B cell (primary cell): ENCODE results near the gene ARHGAP33. TPM values are rescaled to one million over a fixed set of nuclear protein-coding genes. Genes with fewer than 3 reads are reported as not detected.

Experiments
- ATAC-seq: fragments of 200-7000 bp; cut with Tn5 transposase; one replicate; pipeline ENCODE4 v1.10.0; 2021; ENCODE audit warnings: low read depth, mild to moderate bottlenecking, moderate number of reproducible peaks, moderate library complexity
- CTCF ChIA-PET: fragments of 350-600 bp; sonication (Branson Sonifier 250); formaldehyde crosslinking; loops from one replicate; lab custom pipeline; 2021; ENCODE audit warnings: antibody characterized with exemption, inconsistent platforms; lab: Charles Lee
- POLR2A ChIA-PET: fragments of 350-600 bp; sonication (Branson Sonifier 250); formaldehyde crosslinking; loops from one replicate; lab custom pipeline; 2021; ENCODE audit warnings: antibody characterized with exemption; lab: Charles Lee
- DNase-seq: peaks from one replicate; pipeline ENCODE4 v3.0.0; 2013
- H2AFZ ChIP-seq: 2 replicates; pipeline ENCODE4 v1.6.1; 2012; ENCODE audit warnings: mild to moderate bottlenecking, low read depth, low read length; ENCODE audit not compliant: insufficient read depth, poor library complexity, severe bottlenecking
- H3K27ac ChIP-seq, 2 donors: 1 replicate in 1 of 2; 2 replicates in 1 of 2; pipeline ENCODE4 v1.5.1; 2012 to 2013; ENCODE audit warnings: low read length in 2 of 2, mild to moderate bottlenecking in 2 of 2, moderate library complexity in 1 of 2
- H3K27me3 ChIP-seq, 4 experiments: fragments of 200-600 bp in 1 of 4; sonication (generic) in 1 of 4; replicated peaks in 1 of 4; 1 replicate in 2 of 4; 2 replicates in 2 of 4; pipeline versions ENCODE4 v1.6.1 to v1.7.0; 2013 to 2016; ENCODE audit warnings: low read length in 3 of 4, mild to moderate bottlenecking in 2 of 4, mixed read lengths in 1 of 4, moderate library complexity in 1 of 4; ENCODE audit not compliant: insufficient read depth in 4 of 4, control insufficient read depth in 3 of 4; ENCODE audit errors: control extremely low read depth in 1 of 4
- H3K36me3 ChIP-seq, 2 experiments: replicated peaks in 1 of 2; 1 replicate in 1 of 2; 2 replicates in 1 of 2; pipeline versions ENCODE4 v1.6.1 to v1.7.1; 2013; ENCODE audit warnings: low read length in 1 of 2; ENCODE audit not compliant: insufficient read depth in 2 of 2, control insufficient read depth in 1 of 2; ENCODE audit errors: control extremely low read depth in 1 of 2, extremely low read depth in 1 of 2
- H3K4me1 ChIP-seq, 2 donors: fragments of 200-600 bp in 1 of 2; sonication (generic) in 1 of 2; 1 replicate in 1 of 2; 2 replicates in 1 of 2; pipeline versions ENCODE4 v1.5.1 to v1.6.1; 2013 to 2017; ENCODE audit warnings: low read length in 2 of 2; ENCODE audit not compliant: control insufficient read depth in 2 of 2, insufficient read depth in 2 of 2
- H3K4me2 ChIP-seq: replicated peaks from 2 replicates; pipeline ENCODE3; 2012; ENCODE audit warnings: mild to moderate bottlenecking, low read depth, low read length; ENCODE audit not compliant: poor library complexity, severe bottlenecking
- H3K4me3 ChIP-seq, 5 experiments: fragments of 200-600 bp in 1 of 5; sonication (generic) in 1 of 5; 1 replicate in 3 of 5; 2 replicates in 2 of 5; pipeline versions ENCODE4 v1.5.1 to v1.7.0; 2011 to 2016; ENCODE audit warnings: low read length in 4 of 5, mild to moderate bottlenecking in 4 of 5, low read depth in 2 of 5, control low read depth in 1 of 5, moderate library complexity in 1 of 5; ENCODE audit not compliant: insufficient read depth in 1 of 5; ENCODE audit errors: control extremely low read depth in 1 of 5, extremely low read depth in 1 of 5
- H3K79me2 ChIP-seq: fragments of 200-600 bp; sonication (generic); one replicate; pipeline ENCODE4 v1.6.0; 2016; ENCODE audit warnings: low read length; ENCODE audit not compliant: control insufficient read depth, insufficient read depth
- H3K9ac ChIP-seq: fragments of 200-600 bp; sonication (generic); 2 replicates; pipeline ENCODE4 v1.6.1; 2017; ENCODE audit warnings: mild to moderate bottlenecking, low read length, moderate library complexity
- H3K9me3 ChIP-seq, 3 donors: one replicate each; pipeline versions ENCODE4 v1.6.1 to v1.7.1; 2013; ENCODE audit warnings: low read length in 2 of 3; ENCODE audit not compliant: control insufficient read depth in 2 of 3, insufficient read depth in 1 of 3; ENCODE audit errors: control extremely low read depth in 1 of 3
- H4K20me1 ChIP-seq: 2 replicates; pipeline ENCODE4 v1.6.0; 2012; ENCODE audit warnings: mild to moderate bottlenecking, low read length; ENCODE audit not compliant: insufficient read depth, control insufficient read depth, poor library complexity, severe bottlenecking
- H3K27ac Mint-ChIP-seq: one replicate; pipeline ENCODE4 v1.8.0; 2021; ENCODE audit warnings: mixed read lengths
- H3K27me3 Mint-ChIP-seq: one replicate; pipeline ENCODE4 v1.8.0; 2021; ENCODE audit warnings: mixed read lengths
- H3K4me1 Mint-ChIP-seq: one replicate; pipeline ENCODE4 v1.8.0; 2021; ENCODE audit warnings: mixed read lengths
- H3K4me3 Mint-ChIP-seq: one replicate; pipeline ENCODE4 v1.8.0; 2021; ENCODE audit warnings: mixed read lengths
- H3K9me3 Mint-ChIP-seq: one replicate; pipeline ENCODE4 v1.8.0; 2022; ENCODE audit warnings: mixed read lengths; ENCODE audit not compliant: insufficient read depth
- CTCF ChIP-seq: fragments of 200-600 bp; IDR thresholded peaks from one replicate; pipeline ENCODE4 v1.8.0; 2022; ENCODE audit warnings: antibody characterized with exemption, mild to moderate bottlenecking
- EZH2 ChIP-seq: IDR thresholded peaks from 2 replicates; pipeline ENCODE4 v1.6.1; 2012; ENCODE audit warnings: borderline replicate concordance, low read depth, mild to moderate bottlenecking, moderate library complexity, low read length; ENCODE audit not compliant: insufficient read depth, poor library complexity, severe bottlenecking
- WGBS: methylation state at CpG from one replicate; pipeline ENCODE4 v1.1.5; 2013; ENCODE audit warnings: missing lambda C conversion rate; ENCODE audit not compliant: insufficient coverage; 5-methylcytosine and 5-hydroxymethylcytosine counted together
- intact Hi-C: fragments of 100-400 bp; cut with micrococcal nuclease; formaldehyde crosslinking; loops from one replicate; pipeline ENCODE4 v1.10.0; 2022
- polyA plus RNA-seq: library from polyadenylated mRNA; depleted of rRNA; stranded (reverse); fragments of >200 nt; gene quantifications from 2 replicates; pipeline ENCODE4 v1.2.3, GENCODE V29; 2012
- total RNA-seq, 2 donors: library from RNA; stranded (reverse); fragments of 120-200 nt in 1 of 2; gene quantifications; 1 replicate in 1 of 2; 2 replicates in 1 of 2; pipeline versions ENCODE4 v1.2.3 to v1.2.4, GENCODE V29; 2013 to 2022

The ARHGAP33 gene
- total and polyA plus RNA-seq, 2 donors (not counting 1 experiment from before 2014, with no cell fraction given), result 18.2 to 27.8 TPM

GRCh38 chr19:35746087-35746462, 29.3 kb upstream of the ARHGAP33 start:
- no peak for ATAC-seq
- Histone ChIP-seq H3K36me3 (no peaks in the 10 kb centered on the region), H3K27me3 (no peaks in the 10 kb centered on the region), H3K9me3 (no peaks in the 10 kb centered on the region), H3K9ac (peak overlapping the region; percentile 93), H4K20me1 (no peaks in the 10 kb centered on the region), H3K27ac (peak overlapping the region; percentile 98), H2AFZ (peak overlapping the region; percentile 77), H3K4me2 (peak overlapping the region; percentile 87), H3K4me3 (peak overlapping the region; percentile 66 to 93 (median 91)), H3K4me1 (peaks cover 38 to 59% of the 10 kb centered on the region in 2 donors), H3K79me2 (peaks cover 71% of the 10 kb centered on the region)
- peaks cover 59% of the 10 kb centered on the region for H3K4me1 Mint-ChIP-seq
- H3K27ac Mint-ChIP-seq, result peak overlapping the region; percentile 98
- H3K9me3 Mint-ChIP-seq, result no peaks in the 10 kb centered on the region
- WGBS, result 19% methylated on average over 3 of the region's 4 CpGs
- no peaks in the 10 kb centered on the region for H3K27me3 Mint-ChIP-seq
- TF ChIP-seq EZH2, result no peak
- no peak for TF ChIP-seq CTCF
- DNase-seq, result no peak
- CTCF ChIA-PET, result interaction anchor here (0.9 to 2.3 kb wide), 2 partner anchors 44 to 52 kb away, joined by 4 read pairs; no protein-coding TSS in a partner anchor
- POLR2A ChIA-PET, result interaction anchor here (0.7 to 2.3 kb wide), 5 partner anchors 10 to 191 kb away, joined by 4 to 17 read pairs (median 6); partner anchors contain the start of genes HSPB6 and KMT2B
- intact Hi-C loops, result loop anchor here (10.0 kb wide), 1 partner anchor 469 kb away; the partner anchor contains the start of genes ZNF146 and ZNF565
- peak overlapping the region; percentile 94 for H3K4me3 Mint-ChIP-seq

- Histone ChIP-seq H3K79me2 (peaks cover 70% of the 10 kb centered on the region), H2AFZ (no peak overlapping the region), H3K9ac (no peak overlapping the region), H3K4me3 (no peak overlapping the region), H3K4me2 (peak overlapping the region; percentile 87), H3K9me3 (no peaks in the 10 kb centered on the region), H3K4me1 (peaks cover 38 to 56% of the 10 kb centered on the region in 2 donors), H3K27ac (no peak overlapping the region), H3K27me3 (no peaks in the 10 kb centered on the region), H3K36me3 (no peaks in the 10 kb centered on the region), H4K20me1 (no peaks in the 10 kb centered on the region)
- no peak for TF ChIP-seq EZH2
- TF ChIP-seq CTCF, result no peak
- 90% methylated on average over 4 of the region's 5 CpGs for WGBS
- Mint-ChIP-seq H3K27ac (no peak overlapping the region), H3K4me3 (peak overlapping the region; percentile 94), H3K4me1 (peaks cover 59% of the 10 kb centered on the region), H3K27me3 (no peaks in the 10 kb centered on the region), H3K9me3 (no peaks in the 10 kb centered on the region)
- POLR2A ChIA-PET, result interaction anchor here (1.5 to 2.3 kb wide), 2 partner anchors 28 to 44 kb away, joined by 6 to 7 read pairs; partner anchors contain the start of gene KMT2B
- intact Hi-C loops, result loop anchor here (10.0 kb wide), 1 partner anchor 468 kb away; the partner anchor contains the start of genes ZNF146 and ZNF565
- ATAC-seq (no peak), DNase-seq (no peak)
- CTCF ChIA-PET, result interaction anchor here (2.3 kb wide), 1 partner anchor 44 kb away, joined by 4 read pairs; no protein-coding TSS in a partner anchor
These were observed 28.8 kb upstream of the ARHGAP33 start for GRCh38 chr19:35746531-35746930.
